ENCODE results near the gene SERINC3. TPM values are rescaled to one million over a fixed set of nuclear protein-coding genes. Genes with fewer than 3 reads are reported as not detected.

SERINC3 gene
- total RNA-seq, 1 experiment from 2014 or later = 76.1 TPM

DNA sequence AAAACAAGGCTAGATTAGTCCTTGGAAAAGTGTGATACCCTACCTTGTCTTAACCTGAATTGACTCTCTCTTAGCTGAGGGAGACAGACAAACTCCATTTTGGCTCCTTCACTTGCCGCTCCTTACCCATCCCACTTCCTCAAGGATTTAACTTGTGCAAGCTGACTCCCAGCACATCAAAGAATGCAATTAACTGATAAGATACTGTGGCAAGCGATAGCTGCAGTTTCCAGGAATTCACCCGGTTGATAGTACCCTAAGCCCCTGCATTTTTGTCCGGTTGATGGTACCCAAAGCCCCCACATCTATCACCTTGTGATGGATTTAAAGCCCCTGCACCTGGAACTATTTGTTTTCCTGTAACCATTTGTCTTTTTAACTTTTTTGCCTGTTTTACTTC is 1.9 kb upstream of the SERINC3 start:
- Histone ChIP-seq H3K27ac (no peak overlapping the region), H3K36me3 (peaks cover 4% of the 10 kb centered on the region), H3K4me1 (replicated peaks) (peaks cover 35% of the 10 kb centered on the region), H3K27me3 (replicated peaks) (no peaks in the 10 kb centered on the region), H3K9me3 (replicated peaks) (0 out of 2 replicates have a peak, but pooled peaks cover 4% of the 10 kb centered on the region), H3K4me3 (no peak overlapping the region)
- DNase-seq (ENCODE audit: low read depth in 1 of 2, low spot score in 2 of 2) = no peak

DNA sequence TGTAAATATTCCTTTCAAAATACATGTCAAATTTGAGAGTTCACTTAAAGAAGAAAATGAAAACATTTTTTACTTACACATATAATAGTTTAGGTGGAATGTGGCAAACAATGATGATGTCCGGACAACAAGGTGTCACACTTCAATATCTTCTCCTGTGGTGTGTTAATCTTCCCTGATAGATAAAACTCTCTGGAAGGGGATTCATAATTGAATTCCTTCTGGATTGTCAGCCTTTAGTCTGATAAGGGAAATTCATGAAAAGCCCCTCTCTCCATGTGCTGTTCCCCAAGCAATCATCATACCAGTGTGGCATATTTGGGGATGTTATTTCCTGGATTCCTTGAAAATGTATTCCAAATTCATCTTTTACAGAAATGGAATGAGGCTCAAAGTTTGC is 971 bp upstream of the SERINC3 start:
- H3K27ac ChIP-seq = no peak overlapping the region
- no peaks in the 10 kb centered on the region for H3K27me3 ChIP-seq (replicated peaks)
- no peak for DNase-seq (ENCODE audit: low read depth in 1 of 2, low spot score in 2 of 2)
- peaks cover 4% of the 10 kb centered on the region for H3K36me3 ChIP-seq
- H3K4me1 ChIP-seq (replicated peaks) = peaks cover 35% of the 10 kb centered on the region
- no peak overlapping the region for H3K4me3 ChIP-seq
- 0 out of 2 replicates have a peak, but pooled peaks cover 4% of the 10 kb centered on the region for H3K9me3 ChIP-seq (replicated peaks)

DNA sequence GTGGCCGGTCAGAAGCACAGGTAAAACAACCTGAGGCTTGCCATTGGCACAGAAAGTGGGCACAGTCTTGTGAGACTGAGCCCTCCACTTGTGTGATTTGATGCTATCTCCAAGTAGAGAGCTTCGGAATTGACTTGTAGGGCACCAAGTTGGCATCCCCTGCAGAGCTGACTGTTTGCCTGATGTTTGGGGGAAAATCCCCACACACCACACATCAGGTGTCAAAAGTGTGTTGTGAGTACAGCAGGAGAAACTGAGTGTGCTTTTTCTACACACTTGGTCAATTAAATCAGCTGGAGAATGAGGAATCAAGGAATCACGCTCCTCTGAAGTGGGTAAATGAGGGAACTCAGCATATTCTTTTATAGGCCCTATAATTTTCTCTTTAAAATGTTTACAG is 989 bp downstream of the SERINC3 start:
- Histone ChIP-seq H3K9me3 (replicated peaks) (no peaks in the 10 kb centered on the region), H3K27me3 (replicated peaks) (no peaks in the 10 kb centered on the region), H3K27ac (0 out of 2 replicates have a peak overlapping the region, but pooled peaks have one; percentile 100), H3K4me1 (replicated peaks) (peaks cover 26% of the 10 kb centered on the region), H3K36me3 (peaks cover 14% of the 10 kb centered on the region), H3K4me3 (peak overlapping the region; percentile 91)
- no peak for DNase-seq (ENCODE audit: low read depth in 1 of 2, low spot score in 2 of 2)

DNA sequence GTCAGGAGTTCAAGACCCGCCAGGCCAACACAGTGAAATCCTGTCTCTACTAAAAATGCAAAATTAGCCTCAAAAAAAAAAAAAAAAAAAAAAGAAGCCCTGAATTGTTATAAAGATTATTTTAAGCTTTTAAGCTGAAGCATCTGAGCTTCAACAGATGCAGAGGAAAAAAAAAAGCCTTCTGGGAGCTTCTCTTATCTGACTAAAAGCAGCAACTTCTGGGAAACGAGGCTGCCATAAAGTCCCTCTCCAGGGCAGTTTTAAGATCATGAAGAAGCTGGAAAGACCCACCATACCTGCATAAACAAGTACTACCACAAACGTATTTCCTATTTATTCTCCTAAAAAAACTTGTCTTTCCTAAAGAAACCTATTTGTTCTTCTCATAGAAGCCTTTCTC is 3.6 kb downstream of the SERINC3 start:
- no peaks in the 10 kb centered on the region for H3K27me3 ChIP-seq (replicated peaks)
- DNase-seq (ENCODE audit: low read depth in 1 of 2, low spot score in 2 of 2) = no peak
- H3K36me3 ChIP-seq = peaks cover 14% of the 10 kb centered on the region
- no peak overlapping the region for H3K4me3 ChIP-seq
- peaks cover 13% of the 10 kb centered on the region for H3K4me1 ChIP-seq (replicated peaks)
- no peak overlapping the region for H3K27ac ChIP-seq
- no peaks in the 10 kb centered on the region for H3K9me3 ChIP-seq (replicated peaks)

DNA sequence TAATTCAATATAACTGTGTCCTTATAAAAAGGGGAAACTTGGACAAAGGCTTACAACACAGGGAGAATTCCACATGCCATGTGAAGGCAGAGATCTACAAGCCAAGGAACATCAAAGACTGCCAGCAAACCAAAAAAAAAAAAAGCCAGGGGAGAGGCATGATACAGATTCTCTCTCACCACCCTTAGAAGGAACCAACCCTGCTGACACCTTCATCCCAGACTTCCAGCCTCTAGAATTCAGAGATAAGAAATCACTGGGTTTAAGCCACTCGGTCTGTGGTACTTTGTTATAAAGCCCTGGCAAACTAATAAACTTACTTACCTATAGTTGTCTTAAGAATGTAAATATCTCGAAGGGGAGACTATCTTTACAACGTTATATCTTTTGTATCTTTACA is 4.4 kb downstream of the SERINC3 start:
- no peak for DNase-seq (ENCODE audit: low read depth in 1 of 2, low spot score in 2 of 2)
- no peaks in the 10 kb centered on the region for H3K9me3 ChIP-seq (replicated peaks)
- peaks cover 20% of the 10 kb centered on the region for H3K36me3 ChIP-seq
- H3K4me3 ChIP-seq = no peak overlapping the region
- H3K27ac ChIP-seq = no peak overlapping the region
- H3K4me1 ChIP-seq (replicated peaks) = peaks cover 13% of the 10 kb centered on the region
- H3K27me3 ChIP-seq (replicated peaks) = no peaks in the 10 kb centered on the region

DNA sequence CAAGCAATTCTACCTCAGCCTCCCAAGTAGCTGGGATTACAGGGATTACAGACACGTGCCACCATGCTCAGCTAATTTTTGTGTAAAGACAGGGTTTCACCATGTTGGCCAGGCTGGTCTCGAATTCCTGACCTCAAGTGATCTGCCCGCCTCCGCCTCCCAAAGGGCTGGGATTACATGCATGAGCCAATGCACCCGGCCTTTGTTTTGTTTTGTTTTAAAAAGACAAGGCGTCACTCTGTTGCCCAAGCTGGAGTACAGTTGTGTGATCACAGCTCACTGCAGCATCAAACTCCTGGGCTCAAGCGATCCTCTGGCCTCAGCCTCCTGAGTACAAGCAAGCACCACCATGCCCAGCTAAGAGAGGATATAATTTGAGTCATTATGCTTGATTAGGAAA is 5.4 kb downstream of the SERINC3 start:
- H3K9me3 ChIP-seq (replicated peaks) = no peaks in the 10 kb centered on the region
- no peaks in the 10 kb centered on the region for H3K27me3 ChIP-seq (replicated peaks)
- no peak for DNase-seq (ENCODE audit: low read depth in 1 of 2, low spot score in 2 of 2)
- H3K27ac ChIP-seq = no peak overlapping the region
- no peak overlapping the region for H3K4me3 ChIP-seq
- H3K36me3 ChIP-seq = peaks cover 24% of the 10 kb centered on the region
- peaks cover 9% of the 10 kb centered on the region for H3K4me1 ChIP-seq (replicated peaks)

DNA sequence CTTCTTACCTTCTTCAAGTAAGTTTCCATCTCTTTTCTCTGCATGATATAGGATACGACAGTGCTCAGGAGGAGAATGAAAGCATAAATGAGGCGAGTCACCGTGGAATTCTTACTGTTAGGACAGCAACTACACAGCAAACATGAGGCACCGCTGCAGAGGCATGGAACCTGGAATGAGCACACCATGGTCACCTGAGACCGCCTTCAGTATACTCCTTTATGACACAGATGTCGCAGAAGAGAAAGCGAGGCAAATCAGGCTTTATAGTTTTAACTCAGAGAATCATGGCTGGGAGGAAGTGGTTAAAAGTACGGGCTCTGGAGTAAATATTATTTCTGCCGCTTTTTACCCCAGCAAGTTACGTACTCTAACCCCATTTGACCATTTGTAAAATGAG is 8.0 kb downstream of the SERINC3 start:
- Histone ChIP-seq H3K36me3 (peaks cover 50% of the 10 kb centered on the region), H3K27me3 (replicated peaks) (no peaks in the 10 kb centered on the region), H3K9me3 (replicated peaks) (no peaks in the 10 kb centered on the region), H3K4me1 (replicated peaks) (no peaks in the 10 kb centered on the region), H3K27ac (no peak overlapping the region), H3K4me3 (no peak overlapping the region)
- no peak for DNase-seq (ENCODE audit: low read depth in 1 of 2, low spot score in 2 of 2)

DNA sequence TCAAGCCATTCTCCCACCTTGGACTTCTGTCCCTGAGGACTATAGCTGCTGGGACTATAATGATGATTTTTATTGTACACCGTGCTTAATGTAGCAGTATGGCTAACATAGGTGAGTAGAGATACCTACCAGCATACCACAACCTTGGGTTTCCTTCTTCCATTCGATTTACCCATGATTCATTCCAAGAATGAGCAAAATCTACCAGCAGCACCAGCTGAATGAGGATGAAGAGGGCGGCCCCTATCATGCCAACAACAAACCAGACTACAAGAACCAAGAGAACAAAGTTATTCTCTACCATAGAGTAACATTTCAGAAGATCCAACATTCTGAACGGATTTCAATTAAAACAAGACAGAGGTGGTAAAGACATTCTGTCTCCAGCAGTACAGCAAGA is 12.1 kb downstream of the SERINC3 start:
- H3K36me3 ChIP-seq = peaks cover 79% of the 10 kb centered on the region

DNA sequence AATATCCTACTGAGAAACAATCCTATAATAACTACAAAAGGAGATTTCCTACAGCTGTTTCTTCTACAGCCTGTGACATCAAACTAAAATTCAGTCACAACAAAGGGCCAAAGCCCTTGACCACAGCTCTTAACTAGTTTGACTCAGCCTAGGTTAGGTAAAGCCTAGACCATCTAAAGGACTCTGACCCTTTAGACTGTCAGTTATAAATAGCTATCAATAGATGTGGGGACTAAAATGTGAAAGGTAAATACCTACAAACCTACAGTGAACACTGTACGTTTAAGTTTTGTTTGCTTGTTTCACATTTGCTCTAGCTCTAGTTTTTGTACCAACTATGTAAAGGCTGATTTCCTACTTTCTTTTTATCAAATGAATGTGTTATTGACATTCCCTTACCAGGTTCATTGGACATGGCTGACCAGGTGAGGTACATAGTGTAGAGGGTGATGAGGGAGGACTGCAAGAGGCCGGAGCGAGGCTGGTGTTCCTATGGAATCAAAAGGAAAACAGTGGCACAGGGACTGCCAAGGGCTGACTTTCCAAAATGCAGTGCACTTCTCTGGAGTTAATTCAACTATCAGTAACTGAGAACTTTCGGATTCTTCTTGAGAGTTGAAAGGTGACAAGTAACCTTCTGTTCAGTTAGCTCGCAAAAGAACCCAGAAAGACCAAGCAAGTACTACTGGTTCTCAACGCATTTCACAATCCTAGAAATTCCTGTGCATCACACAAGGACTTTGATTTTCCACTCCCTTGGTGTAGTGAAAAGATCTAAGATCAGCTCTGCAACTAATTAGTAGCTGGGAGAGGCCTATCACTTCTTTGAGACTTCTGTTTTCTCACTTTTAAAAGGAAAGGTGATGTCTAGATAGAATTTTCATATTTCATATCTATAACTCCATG is 17.2 kb downstream of the SERINC3 start:
- no peak for DNase-seq (ENCODE audit: low read depth in 1 of 2, low spot score in 2 of 2)
- Histone ChIP-seq H3K4me3 (no peak overlapping the region), H3K27ac (no peak overlapping the region), H3K9me3 (replicated peaks) (no peaks in the 10 kb centered on the region), H3K36me3 (peaks cover 97% of the 10 kb centered on the region), H3K27me3 (replicated peaks) (no peaks in the 10 kb centered on the region), H3K4me1 (replicated peaks) (no peaks in the 10 kb centered on the region)

More for the DNA sequence above, 12.1 kb downstream of the SERINC3 start:
- no peak overlapping the region for H3K27ac ChIP-seq
- DNase-seq (ENCODE audit: low read depth in 1 of 2, low spot score in 2 of 2) = no peak
- no peak overlapping the region for H3K4me3 ChIP-seq
- no peaks in the 10 kb centered on the region for H3K9me3 ChIP-seq (replicated peaks)
- H3K4me1 ChIP-seq (replicated peaks) = no peaks in the 10 kb centered on the region
- H3K27me3 ChIP-seq (replicated peaks) = no peaks in the 10 kb centered on the region

DNA sequence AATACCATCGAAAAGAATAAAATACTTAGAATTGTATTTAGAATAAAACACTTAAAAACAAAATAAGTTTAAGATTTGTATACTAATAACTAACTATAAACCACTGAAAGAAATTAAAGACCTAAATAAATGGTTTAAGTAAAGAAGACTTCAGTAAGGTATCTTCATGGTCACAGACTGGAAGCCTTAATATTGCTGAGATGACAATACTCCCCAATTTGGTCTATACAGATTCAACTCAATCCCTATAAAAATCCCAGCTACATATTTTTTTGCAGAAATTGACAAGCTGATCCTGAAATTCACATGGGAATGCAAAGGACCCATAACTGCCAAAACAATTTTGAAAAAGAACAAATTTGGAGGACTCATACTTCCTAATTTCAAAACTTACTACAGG is 18.9 kb downstream of the SERINC3 start:
- no peak overlapping the region for H3K27ac ChIP-seq
- DNase-seq (ENCODE audit: low read depth in 1 of 2, low spot score in 2 of 2) = no peak
- no peak overlapping the region for H3K4me3 ChIP-seq
- no peaks in the 10 kb centered on the region for H3K9me3 ChIP-seq (replicated peaks)
- peaks cover 93% of the 10 kb centered on the region for H3K36me3 ChIP-seq
- H3K27me3 ChIP-seq (replicated peaks) = no peaks in the 10 kb centered on the region
- peaks cover 2% of the 10 kb centered on the region for H3K4me1 ChIP-seq (replicated peaks)

DNA sequence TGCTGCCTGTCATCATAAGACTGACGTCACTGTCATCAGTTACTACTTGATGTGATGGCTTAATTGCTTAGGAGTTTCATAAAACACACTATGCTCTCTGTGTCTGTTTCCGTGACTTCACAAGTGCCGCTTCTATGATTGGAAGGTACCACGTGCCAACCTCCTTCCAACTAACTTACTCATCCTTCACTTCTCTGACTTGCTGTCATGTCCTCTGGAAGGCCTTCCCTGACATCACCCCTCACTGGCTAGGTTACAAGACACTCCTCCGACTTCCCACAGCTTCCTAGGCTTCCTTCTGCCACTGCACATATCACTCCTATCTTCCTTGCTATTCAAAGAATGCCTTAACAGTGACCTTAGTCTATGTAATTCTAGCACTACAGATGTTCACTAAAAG is 20.4 kb downstream of the SERINC3 start:
- no peaks in the 10 kb centered on the region for H3K27me3 ChIP-seq (replicated peaks)
- no peak overlapping the region for H3K27ac ChIP-seq
- H3K9me3 ChIP-seq (replicated peaks) = no peaks in the 10 kb centered on the region
- H3K4me3 ChIP-seq = no peak overlapping the region
- no peak for DNase-seq (ENCODE audit: low read depth in 1 of 2, low spot score in 2 of 2)
- peaks cover 84% of the 10 kb centered on the region for H3K36me3 ChIP-seq
- peaks cover 17% of the 10 kb centered on the region for H3K4me1 ChIP-seq (replicated peaks)

DNA sequence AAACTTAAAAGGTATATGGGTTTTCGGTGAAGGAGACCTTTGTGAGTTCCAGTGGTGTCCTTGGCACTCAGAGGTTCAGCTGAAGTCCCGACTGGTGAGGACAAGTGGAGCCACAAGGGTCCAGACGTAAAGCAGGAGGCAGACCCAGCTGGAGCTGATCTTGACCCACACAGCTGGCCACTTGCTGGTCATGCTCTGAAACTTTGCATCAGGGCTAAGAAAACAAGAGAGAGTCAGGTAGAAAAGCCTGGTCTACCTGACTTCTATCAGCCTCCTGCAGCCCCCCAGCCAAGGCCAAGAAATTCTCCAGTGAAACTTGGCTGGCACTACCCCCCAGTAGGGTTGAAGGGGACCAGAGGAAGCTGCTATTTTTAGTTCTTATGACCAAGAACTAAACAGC is 21.6 kb downstream of the SERINC3 start:
- no peak for DNase-seq (ENCODE audit: low read depth in 1 of 2, low spot score in 2 of 2)
- Histone ChIP-seq H3K36me3 (peaks cover 83% of the 10 kb centered on the region), H3K27me3 (replicated peaks) (no peaks in the 10 kb centered on the region), H3K27ac (no peak overlapping the region), H3K9me3 (replicated peaks) (no peaks in the 10 kb centered on the region), H3K4me3 (no peak overlapping the region), H3K4me1 (replicated peaks) (peaks cover 30% of the 10 kb centered on the region)

DNA sequence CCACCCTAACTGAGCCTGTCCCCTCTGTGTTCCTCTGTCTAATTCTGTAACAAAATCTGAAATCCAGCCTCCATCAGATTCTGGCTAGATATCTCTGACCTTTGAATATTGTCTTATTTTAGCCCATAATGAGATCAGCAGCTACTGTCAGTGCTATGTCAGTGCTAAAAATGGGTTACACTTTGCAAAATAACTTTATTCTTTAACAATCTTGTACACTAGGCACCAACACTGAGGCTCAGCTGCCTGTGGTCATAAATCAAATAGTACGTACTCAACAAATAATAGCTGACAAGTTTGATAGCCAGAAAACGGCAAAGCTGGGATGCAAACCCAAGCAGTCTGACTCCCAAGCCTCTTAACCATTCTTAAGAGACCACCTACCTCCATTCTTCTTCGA is 24.1 kb downstream of the SERINC3 start:
- no peak overlapping the region for H3K4me3 ChIP-seq
- DNase-seq (ENCODE audit: low read depth in 1 of 2, low spot score in 2 of 2) = no peak
- no peaks in the 10 kb centered on the region for H3K9me3 ChIP-seq (replicated peaks)
- H3K27me3 ChIP-seq (replicated peaks) = no peaks in the 10 kb centered on the region
- H3K36me3 ChIP-seq = peaks cover 81% of the 10 kb centered on the region
- H3K27ac ChIP-seq = peak overlapping the region; percentile 86
- H3K4me1 ChIP-seq (replicated peaks) = peaks cover 54% of the 10 kb centered on the region

DNA sequence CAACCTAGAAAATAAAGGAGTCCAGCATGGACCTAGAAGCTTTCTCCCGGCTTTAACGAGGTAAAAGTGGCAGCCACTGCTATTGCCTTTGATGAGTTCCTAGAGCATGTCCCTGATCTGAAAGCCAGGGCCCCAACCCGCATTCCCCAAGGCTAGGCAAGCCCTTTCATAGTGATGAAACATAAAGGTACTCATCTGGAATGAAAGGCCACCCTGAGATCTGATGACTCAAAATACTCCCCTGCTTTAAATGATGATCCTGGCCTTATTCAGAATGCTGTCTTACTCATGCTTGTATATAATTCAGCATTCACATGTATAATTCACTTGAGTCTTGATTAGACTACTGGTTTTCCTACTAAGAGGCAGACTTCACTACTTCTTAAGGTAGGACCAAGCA is 24.9 kb downstream of the SERINC3 start:
- H3K27ac ChIP-seq = peak overlapping the region; percentile 86
- no peaks in the 10 kb centered on the region for H3K9me3 ChIP-seq (replicated peaks)
- H3K27me3 ChIP-seq (replicated peaks) = no peaks in the 10 kb centered on the region
- peaks cover 62% of the 10 kb centered on the region for H3K4me1 ChIP-seq (replicated peaks)
- DNase-seq (ENCODE audit: low read depth in 1 of 2, low spot score in 2 of 2) = peak; percentile 88 to 89
- H3K36me3 ChIP-seq = peaks cover 78% of the 10 kb centered on the region
- no peak overlapping the region for H3K4me3 ChIP-seq

Data from SJSA1 (cell line).